Neural progenitor cell (in vitro differentiated cells): ENCODE measurements around the gene MACROD2.

Experiments
- EZH2 ChIP-seq: fragments of 200-600 bp; sonication (generic); IDR thresholded peaks from 2 replicates; pipeline ENCODE4 v1.6.1; 2017; ENCODE audit warnings: antibody characterized with exemption, mild to moderate bottlenecking, moderate library complexity
- EZH2phosphoT487 ChIP-seq: fragments of 200-600 bp; sonication (generic); IDR thresholded peaks from 2 replicates; pipeline ENCODE4 v1.6.1; 2017; ENCODE audit warnings: antibody characterized with exemption
- TF ChIP-seq, protein P1 (sequence below): fragments of 200-600 bp; sonication (generic); IDR thresholded peaks from 2 replicates; pipeline ENCODE4 v1.5.1; 2017; ENCODE audit warnings: antibody characterized with exemption, mild to moderate bottlenecking

DNA sequence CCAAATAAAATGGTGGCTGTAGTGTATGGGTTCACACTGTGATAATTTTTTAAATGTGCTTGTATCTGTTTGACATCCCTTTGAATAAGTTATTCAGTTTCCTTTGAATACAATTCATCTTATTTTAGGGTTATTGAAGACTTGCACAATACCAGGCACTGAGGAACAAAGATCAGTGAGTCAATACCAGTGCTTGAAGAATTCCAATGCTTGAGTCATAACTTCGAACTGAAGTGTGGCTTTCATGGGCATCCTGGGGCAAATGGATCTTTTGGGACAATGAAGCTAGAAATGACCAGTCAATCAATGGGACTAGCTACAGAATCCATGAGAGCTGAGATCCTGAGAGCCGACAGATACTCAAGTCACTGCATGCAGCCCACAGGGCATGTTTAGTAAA, 692.0 kb downstream of the MACROD2 start:
- TF ChIP-seq EZH2 (no peak), EZH2phosphoT487 (no peak)
- TF ChIP-seq, protein P1, sequence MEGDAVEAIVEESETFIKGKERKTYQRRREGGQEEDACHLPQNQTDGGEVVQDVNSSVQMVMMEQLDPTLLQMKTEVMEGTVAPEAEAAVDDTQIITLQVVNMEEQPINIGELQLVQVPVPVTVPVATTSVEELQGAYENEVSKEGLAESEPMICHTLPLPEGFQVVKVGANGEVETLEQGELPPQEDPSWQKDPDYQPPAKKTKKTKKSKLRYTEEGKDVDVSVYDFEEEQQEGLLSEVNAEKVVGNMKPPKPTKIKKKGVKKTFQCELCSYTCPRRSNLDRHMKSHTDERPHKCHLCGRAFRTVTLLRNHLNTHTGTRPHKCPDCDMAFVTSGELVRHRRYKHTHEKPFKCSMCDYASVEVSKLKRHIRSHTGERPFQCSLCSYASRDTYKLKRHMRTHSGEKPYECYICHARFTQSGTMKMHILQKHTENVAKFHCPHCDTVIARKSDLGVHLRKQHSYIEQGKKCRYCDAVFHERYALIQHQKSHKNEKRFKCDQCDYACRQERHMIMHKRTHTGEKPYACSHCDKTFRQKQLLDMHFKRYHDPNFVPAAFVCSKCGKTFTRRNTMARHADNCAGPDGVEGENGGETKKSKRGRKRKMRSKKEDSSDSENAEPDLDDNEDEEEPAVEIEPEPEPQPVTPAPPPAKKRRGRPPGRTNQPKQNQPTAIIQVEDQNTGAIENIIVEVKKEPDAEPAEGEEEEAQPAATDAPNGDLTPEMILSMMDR = no peak
